Left colon (tissue), 2 donors: ENCODE data around the gene SRPK2. TPM values are rescaled to one million over a fixed set of nuclear protein-coding genes. Genes with fewer than 3 reads are reported as not detected.
"Not testable (repeated sequence)": the region's sequence is repeated elsewhere in the genome, so short reads cannot be mapped to it uniquely, and the experiment has no call there.

Experiments
- ATAC-seq: fragments of 200-7000 bp; cut with Tn5 transposase; one replicate; pipeline ENCODE4 v1.9.1; 2020; ENCODE audit warnings: mild to moderate bottlenecking, moderate library complexity
- DNase-seq, 2 donors: peaks; one replicate each; pipeline ENCODE4 v3.0.0-alpha.2; 2020
- intact Hi-C, 2 donors: fragments of 100-400 bp; cut with DNase I in 1 of 2; cut with micrococcal nuclease in 1 of 2; formaldehyde crosslinking; loops; one replicate each; pipeline versions ENCODE4 v1.11.2 to v1.14.0; 2022; cut with DNase I, micrococcal nuclease
- total RNA-seq, 2 donors: library from RNA; stranded (reverse); fragmentation: NEBNext Ultra II Directional; extraction: Animal tissue kit (Norgen Biotek cat#: 25700); gene quantifications; one replicate each; pipeline ENCODE4 v1.2.1, GENCODE V29; 2021
- donor health status: DM: no; HTN: no; CAD: no.
- donor health status: DM: yes; HTN: yes; CAD: no.

SRPK2 gene
- total RNA-seq, 2 donors from 2014 or later = 32.8 to 35.0 TPM

- DNase-seq (no peak), ATAC-seq (no peak)
- intact Hi-C loops = no loop called here
These were observed 142.0 kb downstream of the SRPK2 start for GRCh38 chr7:105246679-105247078.

- intact Hi-C loops = no loop called here
- ATAC-seq (no peak), DNase-seq (no peak)
These were observed 142.5 kb downstream of the SRPK2 start for GRCh38 chr7:105246256-105246655.

DNA sequence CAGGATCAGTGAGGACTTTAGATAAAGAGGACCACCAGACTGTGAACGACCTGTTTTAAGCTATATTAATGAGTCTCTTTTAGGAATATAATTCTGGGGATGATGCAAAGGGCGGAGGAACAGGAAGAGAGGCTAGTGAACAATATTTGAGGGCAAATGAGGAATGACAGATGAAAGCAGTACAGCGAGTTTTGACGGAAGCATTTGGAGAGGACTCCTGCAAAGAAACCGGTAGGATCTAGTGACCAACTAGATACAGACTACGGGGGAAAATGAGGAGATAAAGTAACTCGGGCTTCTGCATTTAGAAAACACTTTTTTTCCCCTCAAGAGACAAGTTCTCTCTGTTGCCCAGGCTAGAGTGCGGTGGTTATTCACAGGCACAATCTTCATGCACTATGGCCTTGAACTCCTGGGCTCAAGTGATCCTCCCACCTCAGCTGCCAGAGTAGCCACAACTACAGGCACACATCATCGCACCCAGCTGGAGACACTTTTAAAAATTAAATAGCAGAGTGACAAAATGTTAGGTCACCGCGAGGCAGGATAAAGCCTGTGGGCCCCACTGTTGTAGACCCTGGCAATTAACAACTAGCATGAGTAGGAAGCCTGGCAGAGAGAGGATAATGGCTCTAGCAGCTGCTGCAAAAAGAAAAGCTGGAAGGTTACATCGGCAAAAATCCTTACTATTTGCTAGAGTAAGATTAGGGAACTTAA is 143.2 kb downstream of the SRPK2 start:
- ATAC-seq = no peak
- intact Hi-C loops = no loop called here
- DNase-seq = no peak

- intact Hi-C loops = no loop called here
- no peak for ATAC-seq
- no peak for DNase-seq
These were observed 144.1 kb downstream of the SRPK2 start for GRCh38 chr7:105244594-105244993.

DNA sequence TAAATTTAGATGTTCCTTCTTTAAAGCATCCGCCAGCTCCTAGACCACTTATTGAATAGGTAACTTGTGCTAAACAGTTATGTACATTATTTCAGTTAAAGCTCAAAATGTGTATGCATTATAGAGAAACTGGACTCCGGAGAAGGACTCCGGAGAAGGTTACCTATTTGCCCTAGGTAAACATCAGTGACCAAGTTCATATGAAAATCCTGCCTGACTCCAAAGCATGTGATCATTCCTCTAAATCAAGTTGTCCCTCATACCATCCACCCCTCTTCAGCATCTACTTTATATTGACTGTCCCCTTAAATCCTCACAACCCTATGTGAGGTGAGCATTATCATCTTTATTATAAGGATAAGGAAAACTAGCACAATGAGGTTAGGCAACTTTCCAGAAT is 147.5 kb downstream of the SRPK2 start:
- intact Hi-C loops = no loop called here
- DNase-seq (no peak), ATAC-seq (no peak)

DNA sequence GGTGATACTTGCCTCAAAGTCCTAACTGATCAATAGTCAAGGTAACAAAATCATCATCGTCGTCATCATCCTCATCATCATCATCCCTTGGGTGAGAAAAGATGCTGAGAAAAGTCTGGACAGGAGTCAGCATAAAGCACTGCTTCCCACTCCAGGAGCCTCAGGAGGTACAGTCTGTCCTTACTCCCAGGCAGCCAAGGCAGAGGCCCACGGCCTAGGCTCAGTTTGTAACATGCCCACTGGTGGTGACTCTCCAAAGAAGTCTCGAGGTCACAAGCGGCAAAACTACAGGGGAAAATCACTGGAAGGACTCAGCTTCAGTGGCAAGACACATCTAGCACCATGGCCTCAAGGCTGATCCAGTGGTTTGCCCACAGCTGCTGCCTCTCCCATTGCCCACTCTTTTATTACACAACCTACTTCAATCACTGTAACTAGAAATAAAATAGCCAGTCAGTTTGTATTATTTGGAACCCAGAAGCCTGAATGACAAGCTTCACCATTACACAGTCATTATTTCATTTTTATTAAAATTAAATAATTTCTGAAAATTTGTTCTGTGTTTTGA is 150.4 kb downstream of the SRPK2 start:
- intact Hi-C loops = no loop called here
- DNase-seq = no peak
- ATAC-seq = no peak

DNA sequence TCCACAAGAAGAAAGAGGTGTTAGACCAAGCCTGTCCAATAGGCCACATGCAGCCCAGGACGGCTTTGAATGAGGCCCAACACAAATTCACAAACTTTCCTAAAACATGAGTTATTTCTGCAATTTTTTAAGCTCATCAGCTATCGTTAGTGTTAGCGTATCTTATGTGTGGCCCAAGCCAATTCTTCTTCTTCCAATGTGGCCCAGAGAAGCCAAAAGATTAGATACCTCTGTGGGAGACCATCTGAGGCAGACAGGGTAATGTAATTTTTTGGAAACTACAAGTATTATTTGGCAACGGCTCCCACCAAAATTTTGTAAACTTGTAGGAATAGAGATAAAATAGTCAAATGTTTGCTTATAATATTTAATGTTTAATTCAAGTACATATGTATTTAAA is 153.8 kb downstream of the SRPK2 start:
- DNase-seq (no peak), ATAC-seq (no peak)
- intact Hi-C loops = no loop called here

DNA sequence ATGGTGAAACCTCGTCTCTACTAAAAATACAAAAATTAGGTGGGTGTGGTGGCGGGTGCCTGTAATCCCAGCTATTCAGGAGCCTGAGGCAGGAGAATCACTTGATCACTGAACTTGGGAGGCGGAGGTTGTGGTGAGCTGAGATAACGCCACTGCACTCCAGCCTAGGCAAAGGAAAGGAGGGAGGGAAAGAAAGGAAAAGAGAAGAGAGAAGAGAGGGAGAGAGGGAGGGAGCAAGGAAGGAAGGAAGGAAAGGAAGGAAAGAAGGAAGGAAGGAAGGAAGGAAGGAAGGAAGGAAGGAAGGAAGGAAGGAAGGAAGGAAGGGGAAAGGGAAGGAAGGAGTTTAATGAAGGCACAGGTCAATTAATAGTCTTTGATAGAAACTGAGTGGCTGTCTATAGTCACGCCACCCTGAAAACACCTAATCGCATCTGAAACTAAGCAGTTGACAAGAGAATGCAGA is 155.9 kb downstream of the SRPK2 start:
- DNase-seq, intact Hi-C loops, ATAC-seq: not testable (repeated sequence)

- no peak for ATAC-seq
- intact Hi-C loops = no loop called here
- no peak for DNase-seq
These were observed 158.2 kb downstream of the SRPK2 start for GRCh38 chr7:105230486-105230885.

DNA sequence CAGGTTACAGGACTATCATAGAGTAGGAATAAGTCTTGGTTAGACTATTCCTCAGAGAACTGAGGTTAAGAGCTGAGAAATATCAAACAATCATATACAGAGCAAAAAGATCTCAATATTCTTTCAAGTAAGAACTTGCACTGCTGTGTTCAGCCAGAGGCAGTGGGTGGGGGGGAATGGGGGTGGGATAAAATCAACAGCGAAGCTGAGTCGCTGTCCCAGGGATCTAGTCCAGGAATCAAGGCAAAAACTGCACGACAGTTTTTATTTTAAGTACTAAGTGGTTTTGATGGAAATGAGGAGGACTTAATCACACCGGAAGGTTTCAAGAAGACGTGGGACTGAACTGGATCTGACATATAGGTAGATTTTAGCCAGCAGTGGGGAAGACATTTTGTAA is 159.1 kb downstream of the SRPK2 start:
- ATAC-seq (no peak), DNase-seq (no peak)
- intact Hi-C loops = no loop called here

- no peak for ATAC-seq
- no peak for DNase-seq
- intact Hi-C loops = no loop called here
These were observed 160.2 kb downstream of the SRPK2 start for GRCh38 chr7:105228555-105228954.

DNA sequence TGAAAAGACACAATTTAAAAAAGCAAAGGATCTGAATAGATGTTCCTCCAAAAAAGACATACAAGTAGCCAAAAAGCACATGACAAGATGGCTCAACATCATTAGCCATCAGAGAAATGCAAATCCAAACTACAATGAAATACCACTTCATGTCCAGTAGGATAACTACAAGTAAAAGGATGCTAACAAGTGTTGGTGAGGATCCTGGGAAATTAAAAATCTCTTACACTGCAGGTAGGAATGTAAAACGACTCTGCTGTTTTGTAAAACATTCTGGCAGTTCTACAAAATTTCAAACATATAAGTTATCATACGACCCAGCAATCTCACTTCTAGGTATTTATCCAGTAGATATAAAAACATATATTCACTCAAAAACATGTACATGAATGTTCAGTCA is 161.3 kb downstream of the SRPK2 start:
- intact Hi-C loops = no loop called here
- no peak for DNase-seq
- ATAC-seq = no peak

GRCh38 chr7:105224884-105225651 is 163.7 kb downstream of the SRPK2 start:
- intact Hi-C loops = no loop called here
- ATAC-seq (peak; percentile 28), DNase-seq (no peak)

DNA sequence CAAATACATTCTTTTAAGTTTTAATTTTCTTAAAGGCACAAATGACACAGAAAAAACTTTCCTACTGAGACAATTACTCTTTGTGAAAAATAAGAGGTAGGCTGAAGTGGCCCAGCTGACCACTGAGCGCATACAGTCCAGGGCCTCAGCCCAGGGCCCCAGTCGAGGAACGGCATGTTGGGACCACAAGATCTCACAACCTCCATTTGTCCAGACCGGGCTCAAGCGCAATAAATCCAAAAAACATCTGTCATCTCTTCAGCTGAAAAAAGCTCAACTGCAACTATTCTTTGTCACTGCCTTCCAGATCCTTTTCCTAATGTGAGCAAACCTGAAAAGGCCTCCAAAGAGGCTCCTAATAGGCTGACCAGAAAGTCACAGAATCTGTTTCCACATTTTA is 165.8 kb downstream of the SRPK2 start:
- intact Hi-C loops = no loop called here
- ATAC-seq (no peak), DNase-seq (no peak)

DNA sequence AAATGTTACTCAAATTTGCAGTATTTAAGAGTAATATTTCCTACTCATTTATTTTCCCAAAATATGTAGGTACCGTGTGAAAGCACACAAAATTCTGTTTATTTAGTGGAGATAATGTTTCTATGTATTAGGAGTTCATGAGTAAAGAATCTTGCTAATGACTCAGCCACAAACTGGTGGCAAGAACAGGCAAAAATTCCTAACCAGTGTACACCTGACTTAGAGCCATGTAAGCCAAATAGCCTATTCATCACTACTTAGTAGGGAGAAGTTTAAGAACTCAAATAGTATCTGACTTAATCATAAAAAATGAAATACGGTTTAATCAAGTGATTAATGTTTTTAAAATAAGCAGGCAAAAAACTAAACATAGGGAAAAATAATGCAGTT is 169.0 kb downstream of the SRPK2 start:
- ATAC-seq (no peak), DNase-seq (no peak)
- intact Hi-C loops = no loop called here

DNA sequence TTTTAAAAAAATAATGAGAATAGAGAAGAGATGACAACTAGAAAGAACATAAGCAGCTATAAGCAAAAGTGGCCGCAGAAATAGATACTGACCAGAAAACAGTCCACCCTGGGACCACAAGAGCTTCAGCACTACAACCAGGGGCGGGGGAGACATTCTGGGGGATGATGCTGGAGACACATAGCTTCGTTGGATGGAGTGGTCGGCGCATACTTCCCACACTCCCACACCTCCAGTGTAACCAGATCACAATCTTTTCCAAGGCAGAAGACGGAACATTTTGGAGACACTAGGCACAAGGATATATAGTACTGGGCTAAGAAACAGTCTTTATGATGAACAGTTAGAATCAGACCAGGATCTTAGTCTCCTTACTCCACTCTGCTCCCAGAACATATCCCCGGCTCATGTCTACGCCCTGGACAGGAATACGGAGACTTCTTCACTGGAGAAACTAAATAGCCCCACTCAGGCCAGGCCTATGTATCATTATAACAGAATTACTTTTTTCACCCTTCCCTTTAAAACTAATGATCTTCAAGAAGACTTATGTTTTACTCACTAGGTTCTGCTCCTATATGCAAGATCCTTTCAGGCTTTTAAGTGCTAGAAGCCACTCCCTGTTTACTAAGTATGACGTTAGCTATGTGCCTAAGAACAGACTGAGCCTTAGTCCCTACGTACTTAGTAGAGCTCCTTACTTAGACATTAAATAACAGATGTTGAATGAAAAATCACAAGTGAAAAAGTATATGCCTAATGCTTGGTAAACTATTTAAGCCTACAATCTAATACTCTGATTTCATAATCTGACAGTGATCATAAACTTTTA is 169.6 kb downstream of the SRPK2 start:
- intact Hi-C loops = no loop called here
- ATAC-seq = peak; percentile 49

GRCh38 chr7:105218215-105218614 is 170.5 kb downstream of the SRPK2 start:
- DNase-seq (no peak), ATAC-seq (peak; percentile 42)
- intact Hi-C loops = no loop called here

More for the DNA sequence above, 169.6 kb downstream of the SRPK2 start:
- DNase-seq = no peak

- intact Hi-C loops = no loop called here
- no peak for DNase-seq
- no peak for ATAC-seq
These were observed 171.9 kb downstream of the SRPK2 start for GRCh38 chr7:105216786-105217185.

DNA sequence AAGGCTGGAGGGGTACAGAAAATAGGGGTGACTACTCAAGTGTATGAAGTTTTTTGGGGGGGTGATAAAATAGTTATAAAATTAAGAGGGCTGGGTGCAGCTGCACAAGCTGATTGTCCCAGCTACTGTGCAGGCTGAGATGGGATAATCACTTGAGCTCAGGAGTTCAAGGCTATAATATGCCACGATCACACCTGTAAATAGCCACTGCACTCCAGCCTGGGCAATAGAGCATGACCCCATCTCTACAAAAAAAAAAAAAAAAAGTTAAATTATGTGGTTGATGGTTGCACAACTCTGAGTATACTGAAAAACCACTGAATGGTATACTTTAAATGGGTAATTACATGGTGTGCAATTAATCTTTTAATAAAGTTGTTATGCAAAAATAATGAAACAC is 172.9 kb downstream of the SRPK2 start:
- ATAC-seq (no peak), DNase-seq (no peak)

More for the DNA sequence above, 172.9 kb downstream of the SRPK2 start:
- intact Hi-C loops = no loop called here
